Endodermal cell (in vitro differentiated cells): ENCODE measurements around the gene SLC6A18. TPM values are rescaled to one million over a fixed set of nuclear protein-coding genes. Genes with fewer than 3 reads are reported as not detected.
"Not testable (repeated sequence)": the region's sequence is repeated elsewhere in the genome, so short reads cannot be mapped to it uniquely, and the experiment has no call there.

Experiments used
- DNase-seq: peaks from one replicate; pipeline ENCODE4 v3.0.0-alpha.2; 2017
- H3K27ac ChIP-seq: 2 replicates; pipeline ENCODE4 v1.5.1; 2013; ENCODE audit warnings: mild to moderate bottlenecking, low read depth, low read length, moderate library complexity
- H3K27me3 ChIP-seq: 2 replicates; pipeline ENCODE4 v1.6.1; 2013; ENCODE audit warnings: mild to moderate bottlenecking, low read length, moderate library complexity; ENCODE audit not compliant: insufficient read depth, control insufficient read depth, poor library complexity, severe bottlenecking
- H3K36me3 ChIP-seq: 2 replicates; pipeline ENCODE4 v1.7.0; 2013; ENCODE audit warnings: mild to moderate bottlenecking, low read length, moderate library complexity; ENCODE audit not compliant: control insufficient read depth, insufficient read depth
- H3K4me1 ChIP-seq: one replicate; pipeline ENCODE4 v1.7.0; 2013; ENCODE audit warnings: low read length; ENCODE audit not compliant: control insufficient read depth, insufficient read depth
- H3K4me3 ChIP-seq: 2 replicates; pipeline ENCODE4 v1.5.1; 2013; ENCODE audit warnings: mild to moderate bottlenecking, low read length, moderate library complexity
- H3K9ac ChIP-seq: 2 replicates; pipeline ENCODE4 v1.6.1; 2013; ENCODE audit warnings: mild to moderate bottlenecking, low read length, moderate library complexity; ENCODE audit not compliant: poor library complexity, severe bottlenecking; ENCODE audit errors: extremely low read depth
- H3K9me3 ChIP-seq: 2 replicates; pipeline ENCODE4 v1.6.1; 2013; ENCODE audit warnings: mild to moderate bottlenecking, low read length, moderate library complexity; ENCODE audit not compliant: control insufficient read depth
- H3K27ac Mint-ChIP-seq: 2 replicates; pipeline ENCODE4 v1.8.0; 2020; ENCODE audit warnings: mixed read lengths
- H3K27me3 Mint-ChIP-seq: 2 replicates; pipeline ENCODE4 v1.8.0; 2021; ENCODE audit warnings: mild to moderate bottlenecking, mixed read lengths; ENCODE audit not compliant: insufficient read depth
- H3K36me3 Mint-ChIP-seq: 2 replicates; pipeline ENCODE4 v1.8.0; 2020; ENCODE audit warnings: low read depth, mixed read lengths
- H3K4me1 Mint-ChIP-seq: 2 replicates; pipeline ENCODE4 v1.8.0; 2020; ENCODE audit warnings: mixed read lengths
- H3K4me3 Mint-ChIP-seq: 2 replicates; pipeline ENCODE4 v1.8.0; 2020; ENCODE audit warnings: mild to moderate bottlenecking, moderate library complexity, mixed read lengths
- H3K9me3 Mint-ChIP-seq: 2 replicates; pipeline ENCODE4 v1.8.0; 2020; ENCODE audit warnings: mild to moderate bottlenecking, mixed read lengths
- CTCF ChIP-seq: fragments of 200-600 bp; sonication (generic); conservative IDR thresholded peaks from 2 replicates; pipeline ENCODE4 v1.5.0; 2021; ENCODE audit warnings: antibody characterized with exemption, mild to moderate bottlenecking
- WGBS, 2 experiments: methylation state at CpG; one replicate each; pipeline versions ENCODE4 v1.1.5 to v1.1.7; 2013; ENCODE audit warnings: missing lambda C conversion rate in 2 of 2, mixed read lengths in 1 of 2; ENCODE audit not compliant: insufficient coverage in 1 of 2, insufficient read length in 1 of 2; 5-methylcytosine and 5-hydroxymethylcytosine counted together
- total RNA-seq, 2 donors: library from RNA; stranded (reverse); fragmentation: NEBNext Ultra II Directional in 1 of 2; extraction: Animal tissue kit (Norgen Biotek cat#: 25700) in 1 of 2; gene quantifications; 2 replicates in 1 of 2; 3 replicates in 1 of 2; pipeline ENCODE4 v1.2.1, GENCODE V29; 2021

Gene SLC6A18
- total RNA-seq, 2 donors from 2014 or later = not detected

GRCh38 chr5:1227667-1228066 is 2.5 kb downstream of the SLC6A18 start:
- 88 to 89% methylated on average over 13 to 14 of the region's 14 CpGs for WGBS, 2 experiments
- no peaks in the 10 kb centered on the region for H3K36me3 Mint-ChIP-seq
- Histone ChIP-seq H3K27me3 (no peaks in the 10 kb centered on the region), H3K9ac (no peak overlapping the region), H3K36me3 (no peaks in the 10 kb centered on the region), H3K4me3 (no peak overlapping the region), H3K27ac (no peak overlapping the region), H3K9me3 (no peaks in the 10 kb centered on the region), H3K4me1 (no peaks in the 10 kb centered on the region)
- DNase-seq = no peak
- H3K27ac Mint-ChIP-seq = no peak overlapping the region
- no peaks in the 10 kb centered on the region for H3K27me3 Mint-ChIP-seq
- H3K4me3 Mint-ChIP-seq = no peak overlapping the region
- TF ChIP-seq CTCF = no peak
- H3K9me3 Mint-ChIP-seq = no peaks in the 10 kb centered on the region
- H3K4me1 Mint-ChIP-seq = no peaks in the 10 kb centered on the region

GRCh38 chr5:1228120-1228519 is 2.9 kb downstream of the SLC6A18 start:
- H3K9ac ChIP-seq = no peak overlapping the region
- H3K4me3 ChIP-seq = no peak overlapping the region
- DNase-seq = no peak

GRCh38 chr5:1229023-1229422 is 3.8 kb downstream of the SLC6A18 start:
- 88 to 100% methylated on average over 8 to 11 of the region's 11 CpGs for WGBS, 2 experiments

More at GRCh38 chr5:1228120-1228519, 2.9 kb downstream of the SLC6A18 start:
- 81 to 87% methylated on average over 15 of the region's 15 CpGs for WGBS, 2 experiments
- Histone ChIP-seq H3K27me3 (no peaks in the 10 kb centered on the region), H3K4me1 (no peaks in the 10 kb centered on the region), H3K36me3 (no peaks in the 10 kb centered on the region), H3K9me3 (no peaks in the 10 kb centered on the region), H3K27ac (no peak overlapping the region)
- Mint-ChIP-seq H3K36me3 (no peaks in the 10 kb centered on the region), H3K27me3 (no peaks in the 10 kb centered on the region), H3K27ac (no peak overlapping the region), H3K4me3 (no peak overlapping the region), H3K4me1 (no peaks in the 10 kb centered on the region), H3K9me3 (no peaks in the 10 kb centered on the region)
- TF ChIP-seq CTCF = no peak

GRCh38 chr5:1229822-1230221 is 4.6 kb downstream of the SLC6A18 start:
- Histone ChIP-seq H3K9ac (no peak overlapping the region), H3K27ac (no peak overlapping the region), H3K4me1 (no peaks in the 10 kb centered on the region), H3K36me3 (no peaks in the 10 kb centered on the region), H3K9me3 (no peaks in the 10 kb centered on the region), H3K27me3 (no peaks in the 10 kb centered on the region), H3K4me3 (no peak overlapping the region)
- TF ChIP-seq CTCF = no peak
- no peak overlapping the region for H3K4me3 Mint-ChIP-seq
- 39 to 71% methylated on average over 3 to 7 of the region's 7 CpGs for WGBS, 2 experiments
- H3K36me3 Mint-ChIP-seq = no peaks in the 10 kb centered on the region
- no peaks in the 10 kb centered on the region for H3K9me3 Mint-ChIP-seq
- H3K27ac Mint-ChIP-seq = no peak overlapping the region
- H3K27me3 Mint-ChIP-seq = no peaks in the 10 kb centered on the region
- no peaks in the 10 kb centered on the region for H3K4me1 Mint-ChIP-seq
- DNase-seq = no peak

More at GRCh38 chr5:1229023-1229422, 3.8 kb downstream of the SLC6A18 start:
- H3K4me3 ChIP-seq, H3K27me3 Mint-ChIP-seq, H3K36me3 Mint-ChIP-seq, H3K27ac ChIP-seq, H3K9ac ChIP-seq, H3K4me1 Mint-ChIP-seq, H3K9me3 ChIP-seq, DNase-seq, H3K27me3 ChIP-seq, H3K4me3 Mint-ChIP-seq, H3K9me3 Mint-ChIP-seq, H3K4me1 ChIP-seq, H3K27ac Mint-ChIP-seq, H3K36me3 ChIP-seq: not testable (repeated sequence)
